Neural cell (in vitro differentiated cells): ENCODE data around the gene ARHGEF19. TPM values are rescaled to one million over a fixed set of nuclear protein-coding genes. Genes with fewer than 3 reads are reported as not detected.

Experiments
- H2AFZ ChIP-seq: fragments of 200-600, 300-800 bp; sonication (generic), shearing (Covaris generic); 2 replicates; pipeline ENCODE4 v1.6.0; 2014; ENCODE audit warnings: low read depth, mild to moderate bottlenecking, antibody characterized with exemption, low read length, moderate library complexity
- H3F3A ChIP-seq: fragments of 200-600 bp; shearing (Covaris generic); 2 replicates; pipeline ENCODE4 v1.6.1; 2016; ENCODE audit warnings: mild to moderate bottlenecking, moderate library complexity, mixed read lengths, antibody characterized with exemption, low read length; ENCODE audit not compliant: insufficient read depth, poor library complexity, severe bottlenecking
- H3K27ac ChIP-seq: fragments of 200-600, 300-800 bp; sonication (generic), shearing (Covaris generic); 2 replicates; pipeline ENCODE4 v1.5.1; 2014; ENCODE audit warnings: mild to moderate bottlenecking, low read length, moderate library complexity
- H3K27me3 ChIP-seq: fragments of 300-800, 200-600 bp; sonication (generic), shearing (Covaris generic); 2 replicates; pipeline ENCODE4 v1.6.0; 2014; ENCODE audit warnings: mild to moderate bottlenecking, low read depth, low read length, moderate library complexity; ENCODE audit not compliant: insufficient read depth
- H3K36me3 ChIP-seq: fragments of 300-800, 200-600 bp; sonication (generic), shearing (Covaris generic); 2 replicates; pipeline ENCODE4 v1.5.1; 2014; ENCODE audit warnings: mild to moderate bottlenecking, antibody characterized with exemption, low read length, moderate library complexity; ENCODE audit not compliant: insufficient read depth
- H3K4me2 ChIP-seq: fragments of 300-800, 200-600 bp; sonication (generic), shearing (Covaris generic); 2 replicates; pipeline ENCODE4 v1.6.0; 2014; ENCODE audit warnings: mild to moderate bottlenecking, low read length
- H3K4me3 ChIP-seq: fragments of 300-800, 200-600 bp; sonication (generic), shearing (Covaris generic); 2 replicates; pipeline ENCODE4 v1.5.1; 2014; ENCODE audit warnings: mild to moderate bottlenecking, low read length, moderate library complexity
- H3K79me2 ChIP-seq: fragments of 200-600 bp; shearing (Covaris generic); replicated peaks from 2 replicates; pipeline ENCODE4 v1.6.0; 2014; ENCODE audit warnings: mild to moderate bottlenecking, low read length, moderate library complexity; ENCODE audit not compliant: insufficient read depth
- H3K9ac ChIP-seq: fragments of 300-800, 200-600 bp; sonication (generic), shearing (Covaris generic); 2 replicates; pipeline ENCODE4 v1.6.1; 2016; ENCODE audit warnings: mild to moderate bottlenecking, low read length, mixed read lengths
- H3K9me2 ChIP-seq: fragments of 200-600 bp; shearing (Covaris generic); 2 replicates; pipeline ENCODE4 v1.6.1; 2016; ENCODE audit warnings: mild to moderate bottlenecking, low read length, mixed read lengths; ENCODE audit not compliant: insufficient read depth
- H3K9me3 ChIP-seq: fragments of 200-600, 300-800 bp; sonication (generic), shearing (Covaris generic); 2 replicates; pipeline ENCODE4 v1.6.1; 2016; ENCODE audit warnings: mild to moderate bottlenecking, mixed run types, low read length, moderate library complexity, mixed read lengths
- H4K20me1 ChIP-seq: fragments of 200-600 bp; shearing (Covaris generic); 2 replicates; pipeline ENCODE4 v1.6.1; 2016; ENCODE audit warnings: mild to moderate bottlenecking, mixed run types; ENCODE audit not compliant: insufficient read depth
- CTCF ChIP-seq: fragments of 450-650 bp; IDR thresholded peaks from 2 replicates; pipeline ENCODE4 v1.5.1; 2014; ENCODE audit warnings: antibody characterized with exemption, mild to moderate bottlenecking, moderate library complexity; ENCODE audit not compliant: poor library complexity, severe bottlenecking
- EP300 ChIP-seq: fragments of 450-650 bp; conservative IDR thresholded peaks from 2 replicates; pipeline ENCODE4 v1.6.1; 2014; ENCODE audit warnings: antibody characterized with exemption, mild to moderate bottlenecking, moderate library complexity; ENCODE audit not compliant: poor library complexity, severe bottlenecking
- EZH2 ChIP-seq: fragments of 200-600, 300-800 bp; shearing (Covaris generic), sonication (generic); IDR thresholded peaks from 2 replicates; pipeline ENCODE4 v1.6.1; 2014; ENCODE audit warnings: antibody characterized with exemption, low read length, borderline replicate concordance, mild to moderate bottlenecking; ENCODE audit not compliant: insufficient read depth, poor library complexity, severe bottlenecking
- MXI1 ChIP-seq: fragments of 450-650 bp; conservative IDR thresholded peaks from 2 replicates; pipeline ENCODE4 v1.6.1; 2014; ENCODE audit warnings: antibody characterized with exemption, mild to moderate bottlenecking; ENCODE audit not compliant: poor library complexity, severe bottlenecking
- POLR2AphosphoS5 ChIP-seq: IDR thresholded peaks from 2 replicates; pipeline ENCODE4 v1.6.1; 2012
- RAD21 ChIP-seq: fragments of 450-650 bp; conservative IDR thresholded peaks from 2 replicates; pipeline ENCODE4 v1.6.1; 2014; ENCODE audit warnings: antibody characterized with exemption, mild to moderate bottlenecking, moderate library complexity
- SMC3 ChIP-seq: fragments of 450-650 bp; conservative IDR thresholded peaks from 2 replicates; pipeline ENCODE4 v1.6.1; 2014; ENCODE audit warnings: antibody characterized with exemption, mild to moderate bottlenecking, moderate library complexity; ENCODE audit not compliant: poor library complexity
- TAF1 ChIP-seq: IDR thresholded peaks from 2 replicates; pipeline ENCODE4 v1.6.1; 2012; ENCODE audit warnings: low read depth
- polyA plus RNA-seq: library from polyadenylated mRNA; depleted of rRNA; stranded (reverse); fragments of >200 nt; gene quantifications from 2 replicates; pipeline ENCODE4 v1.2.3, GENCODE V29; 2014
- TF ChIP-seq, protein P1 (sequence below): IDR thresholded peaks from 2 replicates; pipeline ENCODE4 v1.6.1; 2012; ENCODE audit warnings: borderline replicate concordance

The ARHGEF19 gene
- polyA plus RNA-seq, 1 donor from 2014 or later: 0.93 TPM

GRCh38 chr1:16174886-16175598, 37.4 kb downstream of the ARHGEF19 start:
- Histone ChIP-seq H4K20me1 (no peaks in the 10 kb centered on the region), H3K27me3 (no peaks in the 10 kb centered on the region), H3K9me2 (no peaks in the 10 kb centered on the region), H2AFZ (no peak overlapping the region), H3K4me3 (no peak overlapping the region), H3K4me2 (no peak overlapping the region), H3K36me3 (no peaks in the 10 kb centered on the region), H3K79me2 (no peaks in the 10 kb centered on the region), H3K9me3 (no peaks in the 10 kb centered on the region), H3K9ac (no peak overlapping the region), H3K27ac (no peak overlapping the region), H3F3A (no peaks in the 10 kb centered on the region)
- no peak for TF ChIP-seq CTCF

DNA sequence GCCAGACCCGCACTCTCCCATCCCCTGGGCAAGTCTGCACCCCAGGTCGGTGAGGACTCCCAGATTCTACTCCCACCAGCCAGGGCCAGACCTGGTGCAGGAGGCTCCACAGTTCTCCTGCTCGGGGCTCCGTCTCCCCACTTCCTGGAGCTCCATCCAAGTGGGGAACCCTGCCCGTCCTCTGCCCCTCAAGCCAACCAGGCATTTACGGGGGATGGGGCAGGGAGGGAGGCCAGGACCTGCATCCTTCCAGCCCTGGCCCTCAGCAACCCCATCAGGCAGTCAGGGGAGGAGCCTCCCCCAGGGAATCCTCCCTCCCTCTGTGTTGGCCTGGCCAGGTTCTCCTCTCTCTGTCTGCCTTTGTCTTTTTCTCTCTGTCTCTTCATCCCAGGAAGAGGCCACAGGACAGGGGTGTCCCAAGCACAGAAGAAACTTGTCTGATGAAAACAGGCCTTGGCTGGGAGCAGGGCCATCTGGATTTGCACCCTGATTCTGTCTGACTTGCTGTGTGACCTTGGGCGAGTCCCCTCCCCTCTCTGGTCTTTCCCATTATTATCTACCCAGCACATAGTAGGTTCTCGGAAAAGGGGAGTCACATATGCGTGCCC, 38.1 kb downstream of the ARHGEF19 start:
- H3F3A ChIP-seq: no peaks in the 10 kb centered on the region
- no peak for TF ChIP-seq TAF1
- no peak for TF ChIP-seq EZH2
- TF ChIP-seq, protein P1, sequence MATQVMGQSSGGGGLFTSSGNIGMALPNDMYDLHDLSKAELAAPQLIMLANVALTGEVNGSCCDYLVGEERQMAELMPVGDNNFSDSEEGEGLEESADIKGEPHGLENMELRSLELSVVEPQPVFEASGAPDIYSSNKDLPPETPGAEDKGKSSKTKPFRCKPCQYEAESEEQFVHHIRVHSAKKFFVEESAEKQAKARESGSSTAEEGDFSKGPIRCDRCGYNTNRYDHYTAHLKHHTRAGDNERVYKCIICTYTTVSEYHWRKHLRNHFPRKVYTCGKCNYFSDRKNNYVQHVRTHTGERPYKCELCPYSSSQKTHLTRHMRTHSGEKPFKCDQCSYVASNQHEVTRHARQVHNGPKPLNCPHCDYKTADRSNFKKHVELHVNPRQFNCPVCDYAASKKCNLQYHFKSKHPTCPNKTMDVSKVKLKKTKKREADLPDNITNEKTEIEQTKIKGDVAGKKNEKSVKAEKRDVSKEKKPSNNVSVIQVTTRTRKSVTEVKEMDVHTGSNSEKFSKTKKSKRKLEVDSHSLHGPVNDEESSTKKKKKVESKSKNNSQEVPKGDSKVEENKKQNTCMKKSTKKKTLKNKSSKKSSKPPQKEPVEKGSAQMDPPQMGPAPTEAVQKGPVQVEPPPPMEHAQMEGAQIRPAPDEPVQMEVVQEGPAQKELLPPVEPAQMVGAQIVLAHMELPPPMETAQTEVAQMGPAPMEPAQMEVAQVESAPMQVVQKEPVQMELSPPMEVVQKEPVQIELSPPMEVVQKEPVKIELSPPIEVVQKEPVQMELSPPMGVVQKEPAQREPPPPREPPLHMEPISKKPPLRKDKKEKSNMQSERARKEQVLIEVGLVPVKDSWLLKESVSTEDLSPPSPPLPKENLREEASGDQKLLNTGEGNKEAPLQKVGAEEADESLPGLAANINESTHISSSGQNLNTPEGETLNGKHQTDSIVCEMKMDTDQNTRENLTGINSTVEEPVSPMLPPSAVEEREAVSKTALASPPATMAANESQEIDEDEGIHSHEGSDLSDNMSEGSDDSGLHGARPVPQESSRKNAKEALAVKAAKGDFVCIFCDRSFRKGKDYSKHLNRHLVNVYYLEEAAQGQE: no peak
- TF ChIP-seq MXI1: no peak
- TF ChIP-seq RAD21: no peak
- no peak for TF ChIP-seq SMC3
- TF ChIP-seq EP300: no peak
- no peak for TF ChIP-seq CTCF
- TF ChIP-seq POLR2AphosphoS5: no peak
- H3K79me2 ChIP-seq: no peaks in the 10 kb centered on the region
- no peak overlapping the region for H3K4me2 ChIP-seq
- no peak overlapping the region for H3K4me3 ChIP-seq
- no peaks in the 10 kb centered on the region for H3K9me3 ChIP-seq
- H4K20me1 ChIP-seq: no peaks in the 10 kb centered on the region
- no peak overlapping the region for H3K27ac ChIP-seq
- H2AFZ ChIP-seq: no peak overlapping the region
- H3K36me3 ChIP-seq: no peaks in the 10 kb centered on the region
- no peaks in the 10 kb centered on the region for H3K9me2 ChIP-seq
- H3K9ac ChIP-seq: no peak overlapping the region
- H3K27me3 ChIP-seq: no peaks in the 10 kb centered on the region
